Hematopoietic multipotent progenitor cell treated with erythropoietin and hydrocortisone succinate and interleukin-3 and kit ligand, for 8 days (in vitro differentiated cells): ENCODE measurements around the gene GARIN3.
"Not testable (repeated sequence)": the region's sequence is repeated elsewhere in the genome, so short reads cannot be mapped to it uniquely, and the experiment has no call there.

ENCODE experiments used
- DNase-seq: peaks from one replicate; pipeline ENCODE4 v3.0.0-alpha.2; 2015

GARIN3 gene

GRCh38 chr5:157166214-157167213, at the start of gene GARIN3:
Gene GARIN3, minus strand, starts transcription at chr5:157166264. Its CDS starts 96 bp downstream, at chr5:157166168.
- DNase-seq, result no peak

GRCh38 chr5:157215514-157216167, 49.6 kb upstream of the GARIN3 start:
- DNase-seq, result no peak

GRCh38 chr5:157214861-157215513, 48.9 kb upstream of the GARIN3 start:
- DNase-seq, result no peak

GRCh38 chr5:157214415-157214814, 48.4 kb upstream of the GARIN3 start:
- DNase-seq, result no peak

GRCh38 chr5:157213527-157214243, 47.6 kb upstream of the GARIN3 start:
- no peak for DNase-seq

- DNase-seq, result no peak
Measured at GRCh38 chr5:157212307-157212706, 46.2 kb upstream of the GARIN3 start.

- not testable (repeated sequence) for DNase-seq
Measured at GRCh38 chr5:157210652-157211051, 44.6 kb upstream of the GARIN3 start.

- DNase-seq, result no peak
Measured at GRCh38 chr5:157205708-157206107, 39.6 kb upstream of the GARIN3 start.

GRCh38 chr5:157204765-157205164, 38.7 kb upstream of the GARIN3 start:
- no peak for DNase-seq

- no peak for DNase-seq
Measured at GRCh38 chr5:157203417-157203816, 37.4 kb upstream of the GARIN3 start.

- DNase-seq, result no peak
Measured at GRCh38 chr5:157201857-157202256, 35.8 kb upstream of the GARIN3 start.

- peak; percentile 29 for DNase-seq
Measured at GRCh38 chr5:157198277-157198986, 32.4 kb upstream of the GARIN3 start.

- no peak for DNase-seq
Measured at GRCh38 chr5:157197086-157197485, 31.0 kb upstream of the GARIN3 start.

- no peak for DNase-seq
Measured at GRCh38 chr5:157196045-157196444, 30.0 kb upstream of the GARIN3 start.

- DNase-seq, result no peak
Measured at GRCh38 chr5:157193699-157194424, 27.8 kb upstream of the GARIN3 start.

- DNase-seq, result no peak
Measured at GRCh38 chr5:157189223-157189622, 23.2 kb upstream of the GARIN3 start.

- no peak for DNase-seq
Measured at GRCh38 chr5:157188270-157188669, 22.2 kb upstream of the GARIN3 start.

- no peak for DNase-seq
Measured at GRCh38 chr5:157187046-157187754, 21.1 kb upstream of the GARIN3 start.

- DNase-seq, result no peak
Measured at GRCh38 chr5:157186309-157187045, 20.4 kb upstream of the GARIN3 start.

GRCh38 chr5:157185122-157185521, 19.1 kb upstream of the GARIN3 start:
- DNase-seq, result not testable (repeated sequence)
